Central memory CD4-positive, alpha-beta T cell (primary cell): ENCODE data around the gene STK33.

Experiments used
- DNase-seq: peaks from one replicate; pipeline ENCODE4 v3.0.0; 2022

The STK33 gene

GRCh38 chr11:8408151-8408941 lies 185.7 kb downstream of the STK33 start:
- DNase-seq, result no peak

DNA sequence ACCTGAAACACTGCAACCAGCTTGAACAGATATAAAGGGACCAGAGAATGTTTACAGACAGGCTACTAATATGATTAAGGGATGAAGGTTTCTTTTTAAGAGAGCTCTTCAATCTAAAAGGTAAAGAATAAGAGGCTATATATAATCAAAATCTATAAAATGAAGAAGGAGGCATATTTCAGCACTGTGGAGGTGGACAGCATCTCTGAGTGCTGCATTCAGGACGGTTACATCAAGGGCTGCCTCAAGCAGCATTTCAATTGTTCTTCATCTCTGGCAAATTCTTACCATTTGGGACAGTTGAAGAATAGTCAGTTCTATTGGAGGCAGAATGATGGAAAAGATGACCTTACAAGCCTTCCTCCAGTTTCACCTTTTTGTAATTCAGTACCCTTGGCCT lies 190.7 kb downstream of the STK33 start:
- DNase-seq, result no peak

GRCh38 chr11:8392886-8393285 lies 201.1 kb downstream of the STK33 start:
- DNase-seq, result no peak

- DNase-seq, result no peak
Measured at GRCh38 chr11:8392166-8392565, 201.9 kb downstream of the STK33 start.

DNA sequence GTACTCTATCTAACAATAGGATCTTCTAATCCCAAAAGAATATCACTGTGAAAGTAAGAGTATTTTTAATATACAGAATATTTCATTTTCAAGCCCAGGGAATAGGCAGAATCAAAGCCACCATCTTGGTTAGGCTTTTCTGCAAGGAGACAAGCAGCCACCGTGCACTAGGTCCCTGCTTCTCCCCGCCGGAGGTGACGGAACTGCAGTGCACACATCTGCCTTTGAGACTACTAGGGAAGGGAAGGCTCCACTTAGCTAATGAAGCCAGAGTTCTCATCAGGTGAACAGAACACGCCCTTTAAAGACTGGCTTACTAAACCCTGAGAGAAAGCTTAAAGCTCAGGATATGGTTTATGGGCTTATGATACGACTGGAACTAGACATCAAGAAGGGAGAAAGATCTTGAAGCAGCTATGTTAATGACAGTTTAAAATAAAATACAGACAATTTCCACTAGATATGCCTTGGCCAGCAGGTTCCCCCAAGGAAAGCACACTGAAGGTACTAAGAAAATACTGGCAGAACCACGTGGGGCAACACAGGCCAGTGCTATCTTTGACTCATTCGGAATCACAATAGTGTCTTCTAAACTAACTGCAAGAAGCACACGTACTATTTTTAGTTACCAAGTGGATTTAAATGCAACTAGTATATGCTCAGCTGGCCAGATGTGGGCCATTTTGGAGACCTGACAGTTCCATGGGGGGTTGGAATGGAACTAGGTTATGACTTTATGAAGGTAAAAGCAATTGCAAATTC lies 203.0 kb downstream of the STK33 start:
- DNase-seq, result no peak

- DNase-seq, result no peak
Measured at GRCh38 chr11:8389029-8389996, 204.7 kb downstream of the STK33 start.

- DNase-seq, result no peak
Measured at GRCh38 chr11:8387693-8388092, 206.3 kb downstream of the STK33 start.

DNA sequence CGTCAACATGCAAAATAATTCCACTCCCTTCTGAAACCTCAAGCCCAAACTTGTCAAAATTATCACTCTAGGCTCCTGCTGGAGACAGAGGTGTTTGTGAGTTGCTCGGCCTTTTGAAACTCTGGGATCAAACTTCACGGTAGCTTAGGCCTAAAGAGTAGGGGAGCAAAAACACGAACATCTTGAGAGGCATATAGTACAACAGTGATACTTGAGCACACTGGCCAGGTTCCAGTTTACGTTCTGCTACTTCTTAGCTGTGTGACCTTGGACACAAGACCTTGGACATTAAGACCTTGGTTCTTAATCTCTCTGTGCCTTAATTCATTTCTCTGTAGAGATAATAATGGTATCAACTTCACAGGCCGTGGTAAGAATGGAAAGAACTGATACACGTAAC lies 206.9 kb downstream of the STK33 start:
- DNase-seq, result no peak

DNA sequence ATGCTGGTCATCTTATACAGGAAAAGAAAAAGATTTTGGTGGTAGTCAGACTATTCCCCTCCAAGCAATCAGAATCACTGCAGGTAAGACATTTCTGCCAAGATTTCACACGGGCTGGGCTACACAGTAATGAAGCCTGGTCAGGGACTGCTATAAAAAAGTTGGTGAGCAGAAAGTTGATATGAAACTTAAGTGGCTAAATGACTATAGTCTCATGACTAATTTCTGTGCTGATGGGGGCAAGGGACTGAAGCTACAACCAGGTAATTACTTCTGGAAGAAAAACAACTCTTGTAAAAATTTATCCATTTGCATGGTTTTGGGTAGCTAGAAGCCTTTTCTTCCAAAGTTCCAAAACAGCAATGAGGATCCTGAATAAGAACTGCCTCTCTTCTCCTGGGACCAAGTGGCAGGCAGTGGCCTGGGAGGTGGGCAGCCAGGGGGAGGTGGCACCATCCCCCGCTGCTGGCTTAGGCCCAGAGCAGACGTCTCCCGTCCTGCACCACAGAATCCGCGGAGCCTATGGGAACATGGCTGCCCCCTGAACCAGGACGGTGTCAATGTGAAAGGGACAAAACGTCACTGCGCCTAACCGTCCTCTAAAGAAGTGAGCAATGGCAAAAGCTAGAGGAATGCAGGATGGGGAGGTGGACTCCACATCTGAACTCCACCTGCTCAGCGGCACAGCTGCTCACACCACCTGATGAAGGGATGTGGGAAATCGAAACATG lies 207.7 kb downstream of the STK33 start:
- DNase-seq, result no peak

GRCh38 chr11:8384199-8384821 lies 209.7 kb downstream of the STK33 start:
- DNase-seq, result no peak

DNA sequence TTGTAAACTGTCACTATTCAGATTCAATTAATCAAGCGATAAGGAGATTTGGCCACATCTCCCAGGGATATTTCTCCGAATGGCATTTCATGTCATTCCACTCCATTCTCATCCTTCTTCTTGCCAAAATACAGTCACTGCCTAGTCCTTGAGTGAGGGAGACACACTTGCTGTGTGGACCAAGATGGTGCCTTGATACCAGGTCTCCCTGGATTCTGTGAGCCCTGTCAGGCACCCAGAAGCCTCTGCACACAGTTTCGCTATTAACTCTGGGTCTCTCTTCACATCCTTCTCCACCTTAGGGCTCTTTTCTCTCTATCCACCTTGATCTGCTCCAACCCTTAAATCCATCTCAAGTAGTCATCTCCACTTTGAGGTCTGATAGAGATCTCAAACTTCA lies 210.4 kb downstream of the STK33 start:
- no peak for DNase-seq

DNA sequence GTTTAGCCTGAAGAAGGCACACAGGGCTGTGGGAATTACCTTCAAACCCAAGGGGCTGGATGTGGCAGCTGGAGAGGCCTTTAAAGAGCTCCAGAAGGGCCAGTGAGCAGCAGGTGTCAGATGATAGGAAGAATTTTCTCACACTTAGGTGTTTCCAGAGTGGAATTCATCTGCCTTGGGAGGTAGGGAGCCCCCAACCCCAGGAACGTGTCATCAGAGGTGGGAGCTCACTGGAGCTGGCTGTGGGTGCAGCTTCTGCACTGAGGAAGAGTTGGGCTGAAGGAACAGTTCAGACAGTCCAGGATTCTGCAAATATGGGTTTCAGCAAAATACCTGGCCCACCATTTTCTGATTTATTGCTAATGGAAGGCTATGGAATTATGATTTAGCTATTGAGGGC lies 210.8 kb downstream of the STK33 start:
- no peak for DNase-seq

- no peak for DNase-seq
Measured at GRCh38 chr11:8382436-8383053, 211.5 kb downstream of the STK33 start.

DNA sequence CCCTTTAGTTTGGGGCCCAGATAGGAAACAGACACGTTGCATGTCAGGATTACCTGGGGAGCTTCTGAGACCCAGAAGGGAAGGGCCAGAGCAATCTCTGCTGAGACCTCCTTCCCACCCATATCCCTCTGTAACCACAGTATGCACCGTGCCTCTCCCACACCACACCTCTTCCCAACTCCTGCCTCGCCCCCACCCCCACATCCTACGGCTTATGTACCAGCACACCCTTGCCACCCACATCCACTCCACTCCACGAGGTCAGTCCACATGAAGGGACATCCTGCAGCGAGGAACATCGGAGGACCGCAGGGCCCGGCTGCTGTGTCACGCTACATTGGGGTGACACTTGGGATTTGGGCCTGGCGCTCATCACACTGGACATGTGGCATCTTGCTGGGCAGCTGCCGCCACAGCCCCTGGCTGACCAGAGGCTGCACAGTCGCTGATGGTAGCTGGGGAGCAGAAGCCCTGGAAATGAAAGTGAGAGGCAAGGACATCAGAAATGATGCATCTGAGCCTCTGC lies 212.1 kb downstream of the STK33 start:
- no peak for DNase-seq

- DNase-seq, result no peak
Measured at GRCh38 chr11:8381343-8381742, 212.7 kb downstream of the STK33 start.

GRCh38 chr11:8375932-8376331 lies 218.1 kb downstream of the STK33 start:
- no peak for DNase-seq

GRCh38 chr11:8375460-8375859 lies 218.6 kb downstream of the STK33 start:
- DNase-seq, result no peak

DNA sequence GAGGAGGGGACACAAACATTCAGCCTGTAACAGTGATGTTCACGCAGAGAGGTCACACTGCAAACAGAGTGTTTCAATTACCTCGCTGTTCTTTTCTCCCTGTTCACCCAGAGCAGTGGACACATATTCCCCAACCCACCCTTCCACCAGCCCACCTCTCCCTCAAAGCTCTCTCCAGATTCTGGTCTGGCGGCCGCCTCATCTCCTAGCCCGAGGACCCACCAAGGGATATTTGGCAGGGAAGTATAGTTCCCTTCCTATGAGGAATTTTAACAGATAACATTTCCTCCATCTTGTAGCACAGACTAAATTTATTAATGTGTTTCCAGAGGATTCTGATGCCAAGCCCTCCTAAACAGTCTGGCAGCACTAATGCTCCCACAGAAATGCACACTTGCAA lies 219.3 kb downstream of the STK33 start:
- no peak for DNase-seq

GRCh38 chr11:8373519-8374432 lies 220.3 kb downstream of the STK33 start:
- no peak for DNase-seq
